NT2/D1 (cell line): ENCODE data around the gene MTHFSD.

ENCODE experiments used
- DNase-seq: peaks from one replicate; pipeline ENCODE4 v3.0.0-alpha.2; 2011; ENCODE audit warnings: low read depth, low spot score
- H3K27me3 ChIP-seq: 2 replicates; pipeline ENCODE4 v1.6.0; 2011; ENCODE audit warnings: mild to moderate bottlenecking; ENCODE audit not compliant: insufficient read length, insufficient read depth
- H3K36me3 ChIP-seq: 2 replicates; pipeline ENCODE4 v1.6.1; 2011; ENCODE audit warnings: mild to moderate bottlenecking, low read length, mixed read lengths; ENCODE audit not compliant: insufficient read depth, insufficient read length
- H3K4me1 ChIP-seq: 2 replicates; pipeline ENCODE4 v1.5.1; 2011; ENCODE audit not compliant: insufficient read depth, insufficient read length
- H3K4me3 ChIP-seq: 2 replicates; pipeline ENCODE4 v1.5.1; 2011; ENCODE audit warnings: low read depth; ENCODE audit not compliant: insufficient read length
- H3K9ac ChIP-seq: 2 replicates; pipeline ENCODE4 v1.6.0; 2011; ENCODE audit warnings: low read depth; ENCODE audit not compliant: insufficient read length
- H3K9me3 ChIP-seq: 2 replicates; pipeline ENCODE4 v1.5.1; 2011; ENCODE audit warnings: mild to moderate bottlenecking, low read length; ENCODE audit not compliant: insufficient read depth
- SUZ12 ChIP-seq: IDR thresholded peaks from 2 replicates; pipeline ENCODE4 v1.6.1; 2011; ENCODE audit not compliant: insufficient read length, insufficient read depth; ENCODE audit errors: extremely low read depth
- YY1 ChIP-seq: IDR thresholded peaks from 2 replicates; pipeline ENCODE4 v1.6.1; 2011; ENCODE audit not compliant: insufficient read length, insufficient read depth
- ZNF274 ChIP-seq: IDR thresholded peaks from 2 replicates; pipeline ENCODE4 v1.6.1; 2011; ENCODE audit warnings: mild to moderate bottlenecking, low read depth, low read length

Gene MTHFSD

DNA sequence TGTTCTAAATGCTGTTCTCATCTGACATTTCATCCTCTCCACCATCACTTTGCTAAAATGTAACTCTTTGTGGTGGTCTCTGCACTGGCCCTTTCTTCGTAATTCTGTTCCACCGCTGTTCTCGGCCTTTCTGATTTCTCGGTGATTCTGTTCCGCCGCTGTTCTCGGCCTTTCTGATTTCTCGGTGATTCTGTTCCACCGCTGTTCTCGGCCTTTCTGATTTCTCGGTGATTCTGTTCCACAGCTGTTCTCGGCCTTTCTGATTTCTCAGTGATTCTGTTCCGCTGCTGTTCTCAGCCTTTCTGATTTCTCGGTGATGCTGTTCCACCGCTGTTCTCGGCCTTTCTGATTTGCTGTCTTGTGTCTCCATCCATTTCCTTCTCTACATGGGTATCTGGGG, 32.4 kb downstream of the MTHFSD start:
- H3K4me1 ChIP-seq = peaks cover 2% of the 10 kb centered on the region
- no peak overlapping the region for H3K9ac ChIP-seq
- peaks cover 24% of the 10 kb centered on the region for H3K27me3 ChIP-seq
- no peaks in the 10 kb centered on the region for H3K9me3 ChIP-seq
- no peaks in the 10 kb centered on the region for H3K36me3 ChIP-seq
- no peak for TF ChIP-seq YY1
- TF ChIP-seq ZNF274 = no peak
- no peak for TF ChIP-seq SUZ12
- H3K4me3 ChIP-seq = no peak overlapping the region
- DNase-seq = no peak

DNA sequence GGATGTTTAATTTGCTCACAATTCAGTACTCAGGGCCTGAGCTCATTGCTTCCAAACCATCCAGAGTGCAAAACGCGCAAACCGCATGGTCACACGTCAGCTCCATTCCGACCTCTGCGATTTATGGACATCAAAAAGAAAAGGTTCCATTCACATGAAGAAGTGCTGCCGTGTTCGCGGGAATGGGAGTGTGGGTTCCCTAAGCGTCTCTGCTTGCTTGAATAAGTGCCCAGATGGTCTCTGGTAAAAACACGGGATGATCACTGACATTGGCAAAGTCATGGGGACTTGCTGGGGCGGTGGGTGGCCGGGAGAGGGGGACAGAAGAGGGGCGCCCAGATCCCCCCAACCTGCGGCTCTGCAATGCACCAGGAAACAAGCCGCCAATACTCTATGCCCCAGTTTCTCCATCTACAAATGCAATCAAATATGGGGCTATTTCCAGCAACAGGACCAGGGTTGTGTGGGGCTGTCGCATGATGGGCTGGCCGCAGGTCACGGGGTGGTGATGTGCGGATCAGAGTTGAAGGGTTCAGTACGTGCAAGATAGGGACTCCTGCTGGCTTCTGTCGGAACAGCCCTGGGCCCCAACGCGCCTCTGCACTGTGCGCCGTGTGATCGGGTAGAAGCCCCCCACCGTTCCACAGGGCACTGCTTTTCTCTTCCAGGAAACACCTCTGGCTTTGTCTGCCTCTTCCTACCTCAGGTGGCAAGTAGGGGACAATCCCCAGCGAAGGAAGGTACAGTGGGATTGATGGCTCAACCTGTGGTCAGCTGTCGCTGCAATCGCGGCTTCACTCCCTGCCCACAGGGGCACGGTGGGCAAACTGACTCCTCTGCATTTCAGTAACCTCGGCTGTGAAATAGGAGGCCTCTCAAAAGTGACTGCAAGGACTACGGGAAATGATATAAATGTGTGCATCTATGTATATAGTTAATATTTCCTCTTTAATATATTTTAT, 33.5 kb downstream of the MTHFSD start:
- Histone ChIP-seq H3K9ac (no peak overlapping the region), H3K4me1 (no peaks in the 10 kb centered on the region), H3K27me3 (peaks cover 36% of the 10 kb centered on the region), H3K4me3 (no peak overlapping the region), H3K9me3 (no peaks in the 10 kb centered on the region), H3K36me3 (no peaks in the 10 kb centered on the region)
- TF ChIP-seq YY1 (no peak), SUZ12 (no peak), ZNF274 (no peak)
- no peak for DNase-seq

DNA sequence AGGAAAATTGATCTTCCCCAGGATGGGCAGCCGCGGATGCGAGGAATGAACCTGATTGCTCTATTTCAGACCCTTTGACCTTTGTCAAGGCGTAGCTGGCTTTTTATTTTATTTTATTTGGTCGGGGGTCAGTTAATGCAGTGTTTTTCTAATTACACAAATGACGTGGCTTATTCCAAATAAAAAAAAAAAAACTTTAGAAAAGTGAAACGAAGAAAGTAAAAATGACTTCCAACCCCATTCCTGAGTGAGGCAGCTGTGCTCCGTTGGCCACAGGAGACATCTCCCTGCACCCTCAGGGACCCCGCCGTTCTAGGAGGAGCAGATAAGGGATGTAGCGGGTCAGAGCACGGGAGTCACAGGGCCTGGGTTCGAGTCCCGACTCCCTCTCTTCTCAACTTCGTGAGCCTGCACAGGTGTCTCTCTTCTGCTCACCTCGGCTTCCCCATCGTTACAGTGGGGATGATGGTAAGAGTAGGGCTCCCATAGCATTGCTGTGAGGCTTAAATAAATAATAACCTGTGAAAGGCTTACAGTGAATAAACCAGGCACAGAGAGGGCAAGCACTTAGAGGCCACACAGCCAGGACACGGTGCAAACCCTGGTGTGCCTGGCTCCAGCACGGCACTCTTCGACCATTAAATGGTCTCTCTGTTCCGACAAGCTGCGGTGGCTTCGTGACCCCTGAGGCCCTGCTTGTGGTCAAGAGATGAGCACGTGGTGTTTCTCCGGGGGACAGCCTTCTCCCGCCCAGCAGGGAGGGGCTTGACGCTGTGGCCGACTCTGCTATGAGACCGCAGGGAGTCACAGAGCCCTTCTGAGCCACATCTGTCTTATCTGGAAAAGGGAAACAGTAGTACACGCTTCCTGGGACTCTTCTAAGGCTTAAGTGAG, 34.5 kb downstream of the MTHFSD start:
- Histone ChIP-seq H3K27me3 (peaks cover 45% of the 10 kb centered on the region), H3K36me3 (no peaks in the 10 kb centered on the region), H3K4me1 (peaks cover 7% of the 10 kb centered on the region), H3K4me3 (no peak overlapping the region), H3K9me3 (no peaks in the 10 kb centered on the region), H3K9ac (no peak overlapping the region)
- no peak for DNase-seq
- TF ChIP-seq ZNF274 (no peak), SUZ12 (no peak), YY1 (no peak)

DNA sequence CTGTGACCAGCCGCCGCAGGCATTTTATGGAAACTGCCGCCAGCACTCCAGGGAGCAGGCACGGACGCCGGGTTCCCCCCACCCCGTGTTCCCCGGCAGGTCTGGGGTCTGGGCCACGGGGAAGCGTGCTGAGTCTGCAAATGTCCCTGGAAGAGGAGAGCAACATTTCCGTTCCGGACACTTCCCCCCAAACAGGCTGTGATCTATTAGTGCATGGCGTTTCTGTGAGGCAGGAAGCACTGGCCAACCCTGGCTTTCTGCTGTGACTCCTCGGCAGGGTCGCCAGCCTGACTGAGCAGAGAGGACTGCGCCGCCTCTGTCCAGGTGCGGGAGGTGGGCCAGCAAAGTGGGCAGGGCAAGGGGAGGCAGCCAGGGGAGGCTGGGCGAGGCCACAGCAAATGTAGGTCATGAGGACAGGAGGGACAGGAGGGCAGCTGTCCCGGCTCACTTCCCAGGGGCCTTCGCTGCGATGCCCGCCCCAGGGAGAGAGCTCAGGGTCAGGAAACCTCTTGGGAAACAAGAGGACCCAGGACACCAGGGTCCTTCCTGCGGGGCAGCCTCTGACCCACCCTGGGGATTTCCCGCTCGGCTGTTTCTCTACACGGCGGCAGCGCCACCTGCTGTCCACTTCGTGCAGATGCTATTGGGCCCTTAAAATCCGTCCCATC, 35.3 kb downstream of the MTHFSD start:
- no peaks in the 10 kb centered on the region for H3K9me3 ChIP-seq
- no peak overlapping the region for H3K4me3 ChIP-seq
- peak overlapping the region; percentile 34 for H3K9ac ChIP-seq
- H3K36me3 ChIP-seq = no peaks in the 10 kb centered on the region
- no peak for TF ChIP-seq SUZ12
- no peak for TF ChIP-seq YY1
- no peak for TF ChIP-seq ZNF274
- no peak for DNase-seq
- H3K27me3 ChIP-seq = peaks cover 53% of the 10 kb centered on the region
- peaks cover 8% of the 10 kb centered on the region for H3K4me1 ChIP-seq

DNA sequence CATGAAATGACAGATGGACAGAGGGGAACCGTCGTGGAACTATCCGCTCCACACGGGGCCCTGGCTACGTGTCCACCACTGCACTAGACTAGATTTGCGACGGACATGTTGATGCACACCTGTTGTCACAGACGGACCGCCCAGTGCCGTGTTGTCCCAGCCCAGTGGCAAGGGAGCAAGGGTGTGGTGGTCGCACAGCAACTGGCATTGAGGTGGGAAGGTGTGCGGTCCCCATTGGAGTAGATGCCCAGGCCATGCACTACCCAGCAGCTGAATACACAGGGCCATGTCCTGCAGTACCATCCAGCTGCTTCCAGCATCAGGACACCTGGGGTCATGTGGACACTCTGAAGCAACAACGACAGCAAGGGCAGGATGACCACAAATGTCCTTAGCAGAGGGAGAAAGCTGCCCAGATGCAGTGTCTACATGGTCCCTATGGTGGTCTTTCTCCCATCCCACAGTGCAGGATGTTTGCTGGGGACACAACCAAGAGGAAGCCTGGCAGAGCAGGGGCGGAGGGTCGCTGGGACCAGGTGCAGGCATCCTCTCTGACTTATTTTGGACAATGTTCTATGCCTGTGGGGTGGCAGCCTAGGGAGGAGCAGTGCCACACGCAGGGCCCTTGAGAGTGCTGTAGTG, 35.9 kb downstream of the MTHFSD start:
- peaks cover 8% of the 10 kb centered on the region for H3K4me1 ChIP-seq
- no peak overlapping the region for H3K4me3 ChIP-seq
- TF ChIP-seq ZNF274 (no peak), SUZ12 (no peak), YY1 (no peak)
- no peaks in the 10 kb centered on the region for H3K36me3 ChIP-seq
- DNase-seq = no peak
- no peaks in the 10 kb centered on the region for H3K9me3 ChIP-seq
- no peak overlapping the region for H3K9ac ChIP-seq
- H3K27me3 ChIP-seq = peaks cover 60% of the 10 kb centered on the region

DNA sequence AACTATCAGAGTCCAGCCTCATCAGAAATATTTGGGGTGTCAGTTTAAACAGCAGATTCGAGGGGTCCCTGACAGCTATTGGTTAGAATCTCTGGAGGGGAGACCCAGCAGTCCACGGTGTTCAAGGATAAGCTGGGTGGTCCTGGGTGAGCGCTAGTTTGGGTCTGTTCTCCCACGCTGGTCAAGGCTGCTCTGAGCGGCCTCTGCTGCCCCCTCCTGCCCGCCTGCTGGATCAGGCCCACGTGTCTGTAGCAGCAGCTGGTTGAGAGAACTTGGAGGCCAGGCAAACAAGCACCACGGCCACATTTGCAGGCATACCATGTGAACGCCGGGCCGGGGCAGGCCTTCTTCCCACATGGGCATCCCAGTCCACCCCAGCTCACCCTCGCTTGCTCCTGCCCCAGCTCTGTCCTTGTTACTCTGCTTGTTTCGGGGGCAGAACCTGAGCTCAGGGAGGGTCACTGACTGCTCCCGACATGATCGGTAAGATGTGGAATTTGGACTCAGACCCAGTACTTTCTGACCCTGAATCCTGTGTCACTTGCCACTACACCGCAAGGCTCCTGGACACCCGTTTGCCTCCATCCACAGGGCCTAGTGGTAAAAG, 37.3 kb downstream of the MTHFSD start:
- no peaks in the 10 kb centered on the region for H3K9me3 ChIP-seq
- no peak overlapping the region for H3K9ac ChIP-seq
- H3K4me3 ChIP-seq = no peak overlapping the region
- DNase-seq = no peak
- no peaks in the 10 kb centered on the region for H3K36me3 ChIP-seq
- TF ChIP-seq SUZ12 (no peak), ZNF274 (no peak), YY1 (no peak)
- H3K27me3 ChIP-seq = peaks cover 73% of the 10 kb centered on the region
- peaks cover 10% of the 10 kb centered on the region for H3K4me1 ChIP-seq
